B cell (primary cell): ENCODE results near the gene CCDC106. TPM values are rescaled to one million over a fixed set of nuclear protein-coding genes. Genes with fewer than 3 reads are reported as not detected.

ENCODE experiments used
- ATAC-seq: fragments of 200-7000 bp; cut with Tn5 transposase; one replicate; pipeline ENCODE4 v1.10.0; 2021; ENCODE audit warnings: low read depth, mild to moderate bottlenecking, moderate number of reproducible peaks, moderate library complexity
- CTCF ChIA-PET: fragments of 350-600 bp; sonication (Branson Sonifier 250); formaldehyde crosslinking; loops from one replicate; lab custom pipeline; 2021; ENCODE audit warnings: antibody characterized with exemption, inconsistent platforms; lab: Charles Lee
- POLR2A ChIA-PET: fragments of 350-600 bp; sonication (Branson Sonifier 250); formaldehyde crosslinking; loops from one replicate; lab custom pipeline; 2021; ENCODE audit warnings: antibody characterized with exemption; lab: Charles Lee
- DNase-seq: peaks from one replicate; pipeline ENCODE4 v3.0.0; 2013
- H2AFZ ChIP-seq: 2 replicates; pipeline ENCODE4 v1.6.1; 2012; ENCODE audit warnings: mild to moderate bottlenecking, low read depth, low read length; ENCODE audit not compliant: insufficient read depth, poor library complexity, severe bottlenecking
- H3K27ac ChIP-seq, 2 donors: 1 replicate in 1 of 2; 2 replicates in 1 of 2; pipeline ENCODE4 v1.5.1; 2012 to 2013; ENCODE audit warnings: low read length in 2 of 2, mild to moderate bottlenecking in 2 of 2, moderate library complexity in 1 of 2
- H3K27me3 ChIP-seq, 4 experiments: fragments of 200-600 bp in 1 of 4; sonication (generic) in 1 of 4; replicated peaks in 1 of 4; 1 replicate in 2 of 4; 2 replicates in 2 of 4; pipeline versions ENCODE4 v1.6.1 to v1.7.0; 2013 to 2016; ENCODE audit warnings: low read length in 3 of 4, mild to moderate bottlenecking in 2 of 4, mixed read lengths in 1 of 4, moderate library complexity in 1 of 4; ENCODE audit not compliant: insufficient read depth in 4 of 4, control insufficient read depth in 3 of 4; ENCODE audit errors: control extremely low read depth in 1 of 4
- H3K36me3 ChIP-seq, 2 experiments: replicated peaks in 1 of 2; 1 replicate in 1 of 2; 2 replicates in 1 of 2; pipeline versions ENCODE4 v1.6.1 to v1.7.1; 2013; ENCODE audit warnings: low read length in 1 of 2; ENCODE audit not compliant: insufficient read depth in 2 of 2, control insufficient read depth in 1 of 2; ENCODE audit errors: control extremely low read depth in 1 of 2, extremely low read depth in 1 of 2
- H3K4me1 ChIP-seq, 2 donors: fragments of 200-600 bp in 1 of 2; sonication (generic) in 1 of 2; 1 replicate in 1 of 2; 2 replicates in 1 of 2; pipeline versions ENCODE4 v1.5.1 to v1.6.1; 2013 to 2017; ENCODE audit warnings: low read length in 2 of 2; ENCODE audit not compliant: control insufficient read depth in 2 of 2, insufficient read depth in 2 of 2
- H3K4me2 ChIP-seq: replicated peaks from 2 replicates; pipeline ENCODE3; 2012; ENCODE audit warnings: mild to moderate bottlenecking, low read depth, low read length; ENCODE audit not compliant: poor library complexity, severe bottlenecking
- H3K4me3 ChIP-seq, 5 experiments: fragments of 200-600 bp in 1 of 5; sonication (generic) in 1 of 5; 1 replicate in 3 of 5; 2 replicates in 2 of 5; pipeline versions ENCODE4 v1.5.1 to v1.7.0; 2011 to 2016; ENCODE audit warnings: low read length in 4 of 5, mild to moderate bottlenecking in 4 of 5, low read depth in 2 of 5, control low read depth in 1 of 5, moderate library complexity in 1 of 5; ENCODE audit not compliant: insufficient read depth in 1 of 5; ENCODE audit errors: control extremely low read depth in 1 of 5, extremely low read depth in 1 of 5
- H3K79me2 ChIP-seq: fragments of 200-600 bp; sonication (generic); one replicate; pipeline ENCODE4 v1.6.0; 2016; ENCODE audit warnings: low read length; ENCODE audit not compliant: control insufficient read depth, insufficient read depth
- H3K9ac ChIP-seq: fragments of 200-600 bp; sonication (generic); 2 replicates; pipeline ENCODE4 v1.6.1; 2017; ENCODE audit warnings: mild to moderate bottlenecking, low read length, moderate library complexity
- H3K9me3 ChIP-seq, 3 donors: one replicate each; pipeline versions ENCODE4 v1.6.1 to v1.7.1; 2013; ENCODE audit warnings: low read length in 2 of 3; ENCODE audit not compliant: control insufficient read depth in 2 of 3, insufficient read depth in 1 of 3; ENCODE audit errors: control extremely low read depth in 1 of 3
- H4K20me1 ChIP-seq: 2 replicates; pipeline ENCODE4 v1.6.0; 2012; ENCODE audit warnings: mild to moderate bottlenecking, low read length; ENCODE audit not compliant: insufficient read depth, control insufficient read depth, poor library complexity, severe bottlenecking
- H3K27ac Mint-ChIP-seq: one replicate; pipeline ENCODE4 v1.8.0; 2021; ENCODE audit warnings: mixed read lengths
- H3K27me3 Mint-ChIP-seq: one replicate; pipeline ENCODE4 v1.8.0; 2021; ENCODE audit warnings: mixed read lengths
- H3K4me1 Mint-ChIP-seq: one replicate; pipeline ENCODE4 v1.8.0; 2021; ENCODE audit warnings: mixed read lengths
- H3K4me3 Mint-ChIP-seq: one replicate; pipeline ENCODE4 v1.8.0; 2021; ENCODE audit warnings: mixed read lengths
- H3K9me3 Mint-ChIP-seq: one replicate; pipeline ENCODE4 v1.8.0; 2022; ENCODE audit warnings: mixed read lengths; ENCODE audit not compliant: insufficient read depth
- CTCF ChIP-seq: fragments of 200-600 bp; IDR thresholded peaks from one replicate; pipeline ENCODE4 v1.8.0; 2022; ENCODE audit warnings: antibody characterized with exemption, mild to moderate bottlenecking
- EZH2 ChIP-seq: IDR thresholded peaks from 2 replicates; pipeline ENCODE4 v1.6.1; 2012; ENCODE audit warnings: borderline replicate concordance, low read depth, mild to moderate bottlenecking, moderate library complexity, low read length; ENCODE audit not compliant: insufficient read depth, poor library complexity, severe bottlenecking
- WGBS: methylation state at CpG from one replicate; pipeline ENCODE4 v1.1.5; 2013; ENCODE audit warnings: missing lambda C conversion rate; ENCODE audit not compliant: insufficient coverage; 5-methylcytosine and 5-hydroxymethylcytosine counted together
- intact Hi-C: fragments of 100-400 bp; cut with micrococcal nuclease; formaldehyde crosslinking; loops from one replicate; pipeline ENCODE4 v1.10.0; 2022
- polyA plus RNA-seq: library from polyadenylated mRNA; depleted of rRNA; stranded (reverse); fragments of >200 nt; gene quantifications from 2 replicates; pipeline ENCODE4 v1.2.3, GENCODE V29; 2012
- total RNA-seq, 2 donors: library from RNA; stranded (reverse); fragments of 120-200 nt in 1 of 2; gene quantifications; 1 replicate in 1 of 2; 2 replicates in 1 of 2; pipeline versions ENCODE4 v1.2.3 to v1.2.4, GENCODE V29; 2013 to 2022

CCDC106 gene
- total and polyA plus RNA-seq, 2 donors (not counting 1 experiment from before 2014, with no cell fraction given), result 25.2 to 52.1 TPM

- H3K4me1 ChIP-seq, result peaks cover 20 to 67% of the 10 kb centered on the region in 2 donors
- peaks cover 64% of the 10 kb centered on the region for H3K4me1 Mint-ChIP-seq
- intact Hi-C loops, result loop anchor here (10.0 kb wide), 3 partner anchors 383 to 677 kb away; partner anchors contain the start of genes PPP1R12C, PPP6R1 and ZSCAN5A
- H3K9me3 ChIP-seq, result peaks cover 0 to 11% (median 0%) of the 10 kb centered on the region in 3 donors
- ChIA-PET POLR2A (interaction anchor here (0.6 to 6.2 kb wide), 5 partner anchors 10 to 358 kb away, joined by 3 to 55 read pairs (median 3); partner anchors contain the start of genes CCDC106, FIZ1, HSPBP1 and U2AF2), CTCF (interaction anchor here (0.6 to 9.4 kb wide), 10 partner anchors 10 to 512 kb away, joined by 3 to 131 read pairs (median 4); partner anchors contain the start of genes CCDC106, U2AF2 and ZNF784)
- no peaks in the 10 kb centered on the region for H3K27me3 Mint-ChIP-seq
- no peak overlapping the region for H3K4me3 ChIP-seq
- no peak for DNase-seq
- 80% methylated on average over 11 of the region's 11 CpGs for WGBS
- H3K4me2 ChIP-seq, result no peak overlapping the region
- ATAC-seq, result no peak
- H3K27ac Mint-ChIP-seq, result peak overlapping the region; percentile 28
- no peak overlapping the region for H3K9ac ChIP-seq
- no peaks in the 10 kb centered on the region for H3K27me3 ChIP-seq
- no peak overlapping the region for H3K27ac ChIP-seq
- no peak overlapping the region for H2AFZ ChIP-seq
- TF ChIP-seq CTCF (no peak), EZH2 (no peak)
- peaks cover 0 to 2% of the 10 kb centered on the region in 2 experiments for H3K36me3 ChIP-seq
- H3K79me2 ChIP-seq, result peaks cover 35% of the 10 kb centered on the region
- no peaks in the 10 kb centered on the region for H4K20me1 ChIP-seq
- H3K4me3 Mint-ChIP-seq, result peak overlapping the region; percentile 30
- no peaks in the 10 kb centered on the region for H3K9me3 Mint-ChIP-seq
Observed at GRCh38 chr19:55637534-55637933, 10.5 kb upstream of the CCDC106 start.

GRCh38 chr19:55638864-55639359 is 9.1 kb upstream of the CCDC106 start:
- Histone ChIP-seq H3K4me1 (peaks cover 24 to 70% of the 10 kb centered on the region in 2 donors), H3K27ac (peak overlapping the region in 1 of 2 donors; percentile 5), H3K27me3 (no peaks in the 10 kb centered on the region), H4K20me1 (peaks cover 5% of the 10 kb centered on the region), H3K4me3 (no peak overlapping the region), H3K79me2 (peaks cover 34% of the 10 kb centered on the region), H3K4me2 (no peak overlapping the region), H3K9ac (no peak overlapping the region), H3K36me3 (peaks cover 0 to 2% of the 10 kb centered on the region in 2 experiments), H2AFZ (no peak overlapping the region), H3K9me3 (peaks cover 0 to 11% (median 0%) of the 10 kb centered on the region in 3 donors)
- peak; percentile 62 for TF ChIP-seq CTCF
- no peak for TF ChIP-seq EZH2
- DNase-seq, result peak; percentile 75
- ChIA-PET POLR2A (interaction anchor here (0.5 to 1.0 kb wide), 5 partner anchors 8 to 1177 kb away, joined by 3 to 9 read pairs (median 6); partner anchors contain the start of gene FIZ1), CTCF (interaction anchor here (0.7 to 9.4 kb wide), 8 partner anchors 8 to 64 kb away, joined by 3 to 131 read pairs (median 5); partner anchors contain the start of genes CCDC106 and U2AF2)
- Mint-ChIP-seq H3K9me3 (no peaks in the 10 kb centered on the region), H3K27ac (peak overlapping the region; percentile 86), H3K4me3 (peak overlapping the region; percentile 73), H3K27me3 (no peaks in the 10 kb centered on the region), H3K4me1 (peaks cover 69% of the 10 kb centered on the region)
- whole genome bisulfite sequencing, result 82% methylated on average over 3 of the region's 6 CpGs
- ATAC-seq, result peak; percentile 7
- intact Hi-C loops, result loop anchor here (10.0 kb wide), 3 partner anchors 384 to 676 kb away; partner anchors contain the start of genes PPP1R12C, PPP6R1 and ZSCAN5A
